Cerebellar cortex (tissue), 1 donor: ENCODE data around the gene FAM163A.
A peak's percentile ranks its signal among the peaks of the same experiment; 100 is the strongest.
"Not testable (repeated sequence)": the region's sequence is repeated elsewhere in the genome, so short reads cannot be mapped to it uniquely, and the experiment has no call there.

ENCODE experiments used
- DNase-seq: peaks from one replicate; pipeline ENCODE4 v3.0.0-alpha.2; 2015; ENCODE audit warnings: low spot score

Gene FAM163A

DNA sequence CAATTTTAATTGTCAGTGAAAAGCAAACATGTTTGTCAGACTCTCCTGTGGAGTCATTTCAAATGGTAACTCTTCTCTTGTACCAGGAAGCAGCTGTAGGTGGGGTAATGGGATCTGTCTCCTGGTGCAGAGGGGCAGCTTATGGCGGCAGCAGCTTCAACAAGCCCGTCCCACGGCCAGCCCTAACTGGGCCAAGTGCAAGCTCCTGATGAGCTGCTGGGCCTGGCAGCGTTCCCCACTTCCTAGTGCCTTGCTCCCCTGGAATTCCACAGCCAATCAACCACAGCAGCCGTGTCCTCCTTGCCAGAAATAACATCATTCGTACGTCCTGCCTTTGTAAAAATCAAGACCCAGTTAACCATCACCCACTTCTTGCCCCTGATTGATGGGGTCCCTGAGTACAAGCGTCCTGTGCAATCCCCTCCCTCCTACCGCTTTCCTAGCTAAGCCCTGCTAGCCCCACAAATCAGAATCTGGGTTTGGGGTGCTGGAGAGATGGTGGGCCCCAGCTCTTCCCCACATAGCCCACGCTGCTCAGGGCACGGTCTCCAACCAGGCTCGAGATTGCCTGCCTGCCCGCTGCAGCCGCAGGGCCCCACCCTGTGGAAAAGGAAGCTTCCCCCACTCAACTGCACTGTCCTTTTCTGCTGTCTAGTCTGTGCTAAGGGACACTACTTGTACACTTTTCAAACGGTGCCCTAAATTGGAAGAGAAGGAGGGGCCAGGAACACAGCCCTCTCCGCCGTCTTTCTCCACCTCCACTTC is 73.3 kb downstream of the FAM163A start:
- peak; percentile 11 for DNase-seq

DNA sequence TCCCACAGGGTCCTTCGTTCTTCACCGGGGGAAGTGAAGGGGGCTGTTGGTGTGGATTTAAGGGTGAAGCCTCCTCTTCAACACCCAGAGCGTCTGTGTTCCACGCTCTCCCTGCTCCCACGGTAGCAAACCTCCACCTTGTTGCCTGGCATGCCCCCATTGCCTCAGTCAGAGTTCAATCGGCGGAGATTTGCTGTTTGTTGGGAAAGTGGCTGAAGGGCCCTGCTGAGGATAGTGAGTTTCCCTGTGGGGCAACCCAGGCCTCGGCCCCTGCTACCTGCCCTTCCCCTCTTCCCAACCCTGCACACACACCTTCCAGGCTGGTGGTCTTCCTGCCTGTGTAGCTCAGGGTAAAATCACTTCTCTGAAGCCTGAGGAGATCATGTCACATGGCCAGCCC is 74.0 kb downstream of the FAM163A start:
- DNase-seq, result no peak

DNA sequence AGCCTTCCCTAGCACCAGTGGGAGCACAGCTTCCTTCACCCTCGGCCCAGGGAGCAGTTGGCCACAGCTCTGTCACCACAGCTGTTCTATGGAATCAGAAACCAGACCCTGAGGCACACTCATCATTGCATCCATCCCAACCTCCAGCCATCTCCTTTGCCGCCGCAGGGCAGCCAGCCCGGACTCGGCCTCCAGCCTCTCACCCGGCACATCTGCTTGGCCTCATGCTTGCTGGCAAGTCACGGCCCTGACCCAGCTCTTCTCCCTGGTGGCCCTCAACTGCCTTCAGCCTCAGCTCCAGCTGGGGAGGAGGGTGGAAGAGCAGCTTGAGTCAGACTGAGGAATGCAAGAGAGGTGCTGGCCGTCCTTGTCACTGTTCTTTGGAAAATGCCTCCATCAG is 74.7 kb downstream of the FAM163A start:
- DNase-seq, result no peak

- no peak for DNase-seq
These were observed 75.2 kb downstream of the FAM163A start for GRCh38 chr1:179818260-179818659.

DNA sequence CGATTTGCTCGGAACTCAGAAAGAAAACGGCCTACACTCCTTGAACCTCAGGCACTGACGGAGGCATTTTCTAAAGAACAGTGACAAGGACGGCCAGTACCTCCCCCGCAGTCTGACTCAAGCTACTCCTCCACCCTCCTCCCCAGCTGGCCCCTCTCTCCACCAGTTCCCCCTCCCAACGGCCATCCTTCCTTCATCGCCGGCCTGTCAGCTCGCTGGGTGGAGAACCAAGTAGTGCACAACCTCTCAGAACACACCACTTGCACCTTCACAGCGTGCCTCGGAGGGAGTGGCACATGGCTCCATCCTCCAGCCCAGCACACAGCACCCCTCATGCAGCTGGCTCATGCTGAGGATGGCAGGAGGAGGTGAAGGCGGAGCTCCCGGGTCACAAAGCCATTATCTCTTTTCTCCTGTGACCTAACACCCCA is 75.7 kb downstream of the FAM163A start:
- DNase-seq, result no peak

DNA sequence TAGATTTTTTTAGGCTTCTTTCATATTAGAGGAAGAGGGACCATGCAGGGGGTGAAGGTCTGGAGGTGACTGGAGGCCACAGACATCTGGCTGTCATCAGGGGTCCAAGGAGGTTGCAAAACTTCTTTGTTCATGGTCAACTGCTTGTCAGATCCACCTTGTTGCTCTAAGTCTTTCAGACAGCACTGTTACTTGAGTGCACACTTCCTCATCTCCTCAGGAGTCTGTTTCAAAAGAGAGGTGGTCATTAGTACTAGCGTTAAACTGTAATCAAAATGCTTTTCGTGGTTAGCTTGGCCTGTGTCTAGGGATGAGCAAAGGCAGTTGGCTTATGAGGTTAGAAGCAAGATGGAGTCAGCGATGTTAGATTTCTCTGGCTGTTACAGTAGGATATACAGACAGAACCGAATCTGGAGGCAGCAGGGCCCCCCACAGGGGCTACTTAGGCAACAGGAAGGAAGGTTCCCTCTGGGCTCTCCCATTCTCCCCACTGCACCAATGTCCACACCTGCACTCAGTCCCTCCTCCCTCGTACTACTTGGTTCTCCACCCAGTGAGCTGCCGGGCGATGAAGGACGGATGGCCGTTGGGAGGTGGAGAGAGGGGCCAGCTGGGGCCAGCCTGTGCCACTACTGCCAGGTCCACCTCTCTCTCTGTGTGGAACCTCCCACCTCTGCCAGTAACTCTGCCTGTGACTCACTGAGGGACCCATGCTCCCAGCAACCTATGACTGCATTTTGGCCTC is 77.3 kb downstream of the FAM163A start:
- DNase-seq, result no peak

GRCh38 chr1:179821524-179821923 is 78.4 kb downstream of the FAM163A start:
- DNase-seq, result no peak

GRCh38 chr1:179822065-179822464 is 79.0 kb downstream of the FAM163A start:
- DNase-seq, result no peak

GRCh38 chr1:179823693-179824092 is 80.6 kb downstream of the FAM163A start:
- no peak for DNase-seq

DNA sequence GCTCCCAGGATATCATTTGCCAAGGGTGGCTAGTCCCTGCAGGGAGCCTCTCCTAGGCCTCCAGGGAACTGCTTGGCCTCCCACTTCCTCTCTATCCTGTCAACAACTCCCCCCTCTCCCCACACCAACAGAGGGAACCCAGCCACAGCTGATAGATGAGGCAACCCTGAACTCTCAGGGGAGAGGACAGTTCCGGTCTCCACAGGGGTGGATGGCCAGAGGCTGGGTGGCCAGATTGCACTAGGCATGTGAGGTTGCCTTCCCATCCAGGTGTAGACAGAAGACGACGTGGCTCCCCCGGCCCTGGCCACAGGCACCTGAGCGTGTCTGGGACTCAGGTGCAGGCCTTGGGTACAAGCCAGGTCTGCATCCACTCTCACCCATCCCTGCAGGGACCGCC is 81.2 kb downstream of the FAM163A start:
- DNase-seq, result no peak

GRCh38 chr1:179825206-179825605 is 82.1 kb downstream of the FAM163A start:
- DNase-seq, result no peak

GRCh38 chr1:179825798-179826460 is 82.8 kb downstream of the FAM163A start:
- no peak for DNase-seq

- DNase-seq, result no peak
These were observed 83.7 kb downstream of the FAM163A start for GRCh38 chr1:179826626-179827280.

GRCh38 chr1:179828554-179829110 is 85.5 kb downstream of the FAM163A start:
- DNase-seq, result no peak

GRCh38 chr1:179831225-179831624 is 88.1 kb downstream of the FAM163A start:
- no peak for DNase-seq

GRCh38 chr1:179831852-179832699 is 89.0 kb downstream of the FAM163A start:
- DNase-seq, result no peak

GRCh38 chr1:179836686-179837445 is 93.8 kb downstream of the FAM163A start:
- DNase-seq, result not testable (repeated sequence)

DNA sequence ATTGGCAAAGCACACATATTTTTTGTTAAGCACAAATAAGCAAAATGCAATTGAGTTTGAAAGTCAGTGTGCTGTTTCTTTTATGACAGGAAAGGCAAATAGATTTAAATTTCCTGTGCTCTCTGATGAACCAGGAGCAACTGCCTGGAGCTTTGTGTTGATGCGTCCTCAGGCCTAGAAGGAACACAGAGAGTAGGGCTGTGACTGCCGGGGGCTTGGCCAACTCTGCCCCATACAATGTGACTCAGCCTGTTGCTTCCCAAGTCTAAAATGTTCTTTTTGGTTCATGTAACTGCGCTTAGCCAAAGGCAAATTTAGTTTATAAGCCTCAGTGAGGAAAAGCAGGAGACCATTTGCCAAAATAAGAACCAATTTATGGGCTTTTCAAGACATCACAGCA is 97.0 kb downstream of the FAM163A start:
- no peak for DNase-seq

DNA sequence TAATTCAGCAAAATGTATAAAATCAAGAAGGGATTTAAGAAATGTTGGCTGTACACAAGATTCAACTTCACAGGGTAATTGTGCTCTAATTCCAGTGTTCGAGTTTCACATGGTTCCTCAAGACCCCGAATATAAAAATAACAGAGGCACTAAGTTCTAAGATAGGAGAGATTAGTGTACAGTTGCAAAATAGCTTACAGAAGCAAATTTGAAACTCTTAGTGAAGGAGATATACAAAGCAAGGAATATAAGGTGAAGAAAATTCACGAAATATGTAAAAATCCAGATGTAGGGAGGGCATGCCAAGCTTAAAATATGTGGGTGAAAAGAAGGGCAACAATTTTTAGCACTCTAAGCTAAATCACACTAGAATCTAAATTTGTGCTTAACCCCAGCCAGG is 105.1 kb downstream of the FAM163A start:
- no peak for DNase-seq

- no peak for DNase-seq
These were observed 110.0 kb downstream of the FAM163A start for GRCh38 chr1:179853102-179853501.
